PC-9 (cell line): ENCODE data around the gene KCNIP1. TPM values are rescaled to one million over a fixed set of nuclear protein-coding genes. Genes with fewer than 3 reads are reported as not detected.
A peak's percentile ranks its signal among the peaks of the same experiment; 100 is the strongest.

Experiments used
- BruUV-seq: library from RNA; stranded (reverse); fragments of 400-500 nt; replicated peaks from 2 replicates; lab custom pipeline; 2021; lab: Mats Ljungman, UMichigan
- CTCF ChIA-PET: fragments of 300-600 bp; sonication (Branson Sonifier 250); formaldehyde crosslinking; loops from one replicate; lab custom pipeline; 2022; ENCODE audit warnings: antibody characterized with exemption; lab: Charles Lee
- POLR2A ChIA-PET: fragments of 300-600 bp; sonication (Branson Sonifier 250); formaldehyde crosslinking; loops from one replicate; lab custom pipeline; 2022; ENCODE audit warnings: antibody characterized with exemption; ENCODE audit not compliant: unreplicated experiment; lab: Charles Lee
- DNase-seq, 2 experiments: peaks; one replicate each; pipeline versions ENCODE4 v3.0.0 to v3.0.0-alpha.2; 2015 to 2022; ENCODE audit warnings: mixed read lengths in 1 of 2
- H2AFZ ChIP-seq: fragments of 200-600 bp; sonication (generic); 2 replicates; pipeline ENCODE4 v1.8.1; 2017; ENCODE audit warnings: antibody characterized with exemption
- H3F3A ChIP-seq: fragments of 200-600 bp; sonication (generic); 2 replicates; pipeline ENCODE4 v1.8.1; 2017; ENCODE audit warnings: antibody characterized with exemption, mild to moderate bottlenecking, low read depth; ENCODE audit not compliant: insufficient read depth
- H3K27ac ChIP-seq: fragments of 200-600 bp; sonication (generic); 2 replicates; pipeline ENCODE4 v1.6.1; 2016; ENCODE audit warnings: mixed run types
- H3K27me3 ChIP-seq: fragments of 200-600 bp; sonication (generic); 2 replicates; pipeline ENCODE4 v1.6.1; 2016; ENCODE audit warnings: low read depth, mixed run types; ENCODE audit not compliant: insufficient read depth
- H3K36me3 ChIP-seq: fragments of 200-600 bp; sonication (generic); 2 replicates; pipeline ENCODE4 v1.6.1; 2016; ENCODE audit warnings: low read depth, mixed run types
- H3K4me1 ChIP-seq: fragments of 200-600 bp; sonication (generic); replicated peaks from 2 replicates; pipeline ENCODE4 v1.6.1; 2016; ENCODE audit warnings: mixed run types; ENCODE audit not compliant: insufficient read depth
- H3K4me2 ChIP-seq: fragments of 200-600 bp; sonication (generic); 2 replicates; pipeline ENCODE4 v1.6.1; 2017; ENCODE audit warnings: mixed run types
- H3K4me3 ChIP-seq: fragments of 200-600 bp; sonication (generic); 2 replicates; pipeline ENCODE4 v1.6.1; 2016; ENCODE audit warnings: mixed run types
- H3K79me2 ChIP-seq: fragments of 200-600 bp; sonication (generic); 2 replicates; pipeline ENCODE4 v1.6.1; 2017; ENCODE audit warnings: low read depth, mixed run types
- H3K9me2 ChIP-seq: fragments of 200-600 bp; sonication (generic); 2 replicates; pipeline ENCODE4 v1.8.1; 2017; ENCODE audit warnings: mild to moderate bottlenecking; ENCODE audit not compliant: insufficient read depth
- H3K9me3 ChIP-seq: fragments of 200-600 bp; sonication (generic); 2 replicates; pipeline ENCODE4 v1.8.1; 2016; ENCODE audit warnings: low read depth; ENCODE audit not compliant: insufficient read depth
- H4K20me1 ChIP-seq: fragments of 200-600 bp; sonication (generic); 2 replicates; pipeline ENCODE4 v1.8.1; 2017; ENCODE audit not compliant: insufficient read depth
- CTCF ChIP-seq: fragments of 200-600 bp; sonication (generic); conservative IDR thresholded peaks from 2 replicates; pipeline ENCODE4 v1.6.1; 2017; ENCODE audit warnings: mixed run types, antibody characterized with exemption, mild to moderate bottlenecking, moderate library complexity
- EZH2 ChIP-seq: fragments of 200-600 bp; sonication (generic); IDR thresholded peaks from 2 replicates; pipeline ENCODE4 v1.8.0; 2017; ENCODE audit warnings: antibody characterized with exemption, low read depth
- intact Hi-C: fragments of 100-400 bp; cut with micrococcal nuclease; formaldehyde crosslinking; loops from one replicate; pipeline ENCODE4 v1.10.0; 2022; ENCODE audit not compliant: unreplicated experiment
- total RNA-seq: library from RNA; stranded (reverse); gene quantifications from 2 replicates; pipeline ENCODE4 v1.2.3, GENCODE V29; 2021

KCNIP1 gene
- total RNA-seq, 1 experiment from 2014 or later, result not detected

DNA sequence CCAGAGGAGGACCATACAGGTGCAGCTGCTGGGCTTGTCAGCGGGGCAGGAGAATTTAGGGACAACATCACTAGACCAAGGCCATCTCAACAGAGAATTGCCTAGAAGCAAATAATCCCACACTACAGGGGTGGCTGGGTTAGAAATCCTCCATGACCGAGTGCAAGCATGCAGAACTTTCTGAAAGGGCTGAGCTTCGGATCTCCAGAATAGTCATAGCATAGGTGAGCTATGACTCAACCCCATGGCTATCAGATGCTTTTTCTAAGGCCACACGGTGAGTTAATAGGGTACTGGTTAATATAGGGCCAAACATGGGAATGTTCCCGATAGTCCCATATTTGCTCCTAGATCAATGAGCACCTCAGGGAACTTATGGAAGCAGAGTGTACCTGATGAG lies 4.2 kb downstream of the KCNIP1 start:
- H3K79me2 ChIP-seq, result no peaks in the 10 kb centered on the region
- H4K20me1 ChIP-seq, result no peaks in the 10 kb centered on the region
- H3K9me3 ChIP-seq, result no peaks in the 10 kb centered on the region
- H3K4me1 ChIP-seq, result 0 out of 2 replicates have a peak, but pooled peaks cover 3% of the 10 kb centered on the region
- intact Hi-C loops, result no loop called here
- no peak overlapping the region for H2AFZ ChIP-seq
- TF ChIP-seq EZH2, result no peak
- TF ChIP-seq CTCF, result no peak
- DNase-seq, result peak in 1 of 2 experiments; percentile 39
- no peaks in the 10 kb centered on the region for H3K9me2 ChIP-seq
- no peaks in the 10 kb centered on the region for H3F3A ChIP-seq
- 0 out of 2 replicates have a peak, but pooled peaks cover 6% of the 10 kb centered on the region for H3K27me3 ChIP-seq
- ChIA-PET CTCF (no interaction called here), POLR2A (no interaction called here)
- H3K4me2 ChIP-seq, result no peak overlapping the region
- H3K36me3 ChIP-seq, result no peaks in the 10 kb centered on the region
- no peak overlapping the region for H3K4me3 ChIP-seq
- BruUV-seq, result no TSS peak
- H3K27ac ChIP-seq, result no peak overlapping the region

- POLR2A ChIA-PET, result no interaction called here
Measured at GRCh38 chr5:170508660-170509347, 5.0 kb downstream of the KCNIP1 start.

DNA sequence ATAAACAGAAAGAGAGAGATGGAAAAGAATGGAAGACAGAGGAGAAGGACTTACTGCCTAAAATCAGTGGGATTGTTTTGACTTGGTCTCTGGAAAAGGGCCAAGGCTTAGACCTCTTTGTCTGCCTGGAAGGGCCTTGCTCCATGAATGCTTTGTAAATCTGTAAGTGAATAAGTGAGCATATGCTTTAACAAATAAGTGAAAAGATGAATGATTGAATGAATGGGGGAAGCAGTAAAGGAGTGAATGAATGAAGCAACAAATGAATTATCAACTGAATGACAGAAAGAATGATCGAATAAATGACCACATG lies 5.5 kb downstream of the KCNIP1 start:
- H2AFZ ChIP-seq, result no peak overlapping the region
- H3K36me3 ChIP-seq, result no peaks in the 10 kb centered on the region
- ChIA-PET POLR2A (no interaction called here), CTCF (no interaction called here)
- TF ChIP-seq EZH2, result no peak
- no peak for TF ChIP-seq CTCF
- 0 out of 2 replicates have a peak, but pooled peaks cover 3% of the 10 kb centered on the region for H3K4me1 ChIP-seq
- H3K27ac ChIP-seq, result no peak overlapping the region
- H3K4me2 ChIP-seq, result no peak overlapping the region
- H3K27me3 ChIP-seq, result 0 out of 2 replicates have a peak, but pooled peaks cover 6% of the 10 kb centered on the region
- no peaks in the 10 kb centered on the region for H3F3A ChIP-seq
- no peaks in the 10 kb centered on the region for H3K9me3 ChIP-seq
- DNase-seq, result no peak
- no peak overlapping the region for H3K4me3 ChIP-seq
- H3K9me2 ChIP-seq, result no peaks in the 10 kb centered on the region
- no peaks in the 10 kb centered on the region for H4K20me1 ChIP-seq
- no TSS peak for BruUV-seq
- H3K79me2 ChIP-seq, result no peaks in the 10 kb centered on the region
- intact Hi-C loops, result no loop called here

More at GRCh38 chr5:170508660-170509347, 5.0 kb downstream of the KCNIP1 start:
- Histone ChIP-seq H3K4me1 (0 out of 2 replicates have a peak, but pooled peaks cover 3% of the 10 kb centered on the region), H3F3A (no peaks in the 10 kb centered on the region), H3K79me2 (no peaks in the 10 kb centered on the region), H3K9me2 (no peaks in the 10 kb centered on the region), H3K4me2 (no peak overlapping the region), H3K4me3 (no peak overlapping the region), H3K36me3 (no peaks in the 10 kb centered on the region), H3K9me3 (no peaks in the 10 kb centered on the region), H3K27me3 (0 out of 2 replicates have a peak, but pooled peaks cover 6% of the 10 kb centered on the region), H4K20me1 (no peaks in the 10 kb centered on the region), H2AFZ (no peak overlapping the region), H3K27ac (no peak overlapping the region)
- 0 out of 2 replicates have a peak, but pooled peaks have one; percentile 17 for TF ChIP-seq CTCF
- TF ChIP-seq EZH2, result no peak
- BruUV-seq, result no TSS peak
- no peak for DNase-seq
- CTCF ChIA-PET, result no interaction called here
- intact Hi-C loops, result no loop called here
